ENCODE data around the gene SHROOM4.

SHROOM4 gene

GRCh38 chrX:50838820-50839600 is 25.0 kb upstream of the SHROOM4 start:
- H3K27ac ChIP-seq (ENCODE audit: insufficient read depth, low read length, poor library complexity, severe bottlenecking): no peak overlapping the region
- no peak for DNase-seq
- no peaks in the 10 kb centered on the region for H3K36me3 ChIP-seq (ENCODE audit: control insufficient read depth, insufficient read depth, low read length)

GRCh38 chrX:50827996-50828395 is 14.0 kb upstream of the SHROOM4 start:
- H3K27ac ChIP-seq (ENCODE audit: insufficient read depth, low read length, poor library complexity, severe bottlenecking): no peak overlapping the region
- no peaks in the 10 kb centered on the region for H3K36me3 ChIP-seq (ENCODE audit: control insufficient read depth, insufficient read depth, low read length)
- no peaks in the 10 kb centered on the region for H3K9me3 ChIP-seq (ENCODE audit: control insufficient read depth, low read length)
- no peaks in the 10 kb centered on the region for H3K27me3 ChIP-seq (replicated peaks; ENCODE audit: control insufficient read depth, insufficient read depth, low read length, poor library complexity, severe bottlenecking)
- H3K4me3 ChIP-seq (ENCODE audit: insufficient read depth, low read depth, low read length, poor library complexity, severe bottlenecking): no peak overlapping the region
- DNase-seq: no peak
- no peaks in the 10 kb centered on the region for H3K4me1 ChIP-seq (ENCODE audit: control insufficient read depth, insufficient read depth, low read length, poor library complexity, severe bottlenecking)

More at GRCh38 chrX:50838820-50839600, 25.0 kb upstream of the SHROOM4 start:
- no peaks in the 10 kb centered on the region for H3K9me3 ChIP-seq (ENCODE audit: control insufficient read depth, low read length)
- H3K27me3 ChIP-seq (replicated peaks; ENCODE audit: control insufficient read depth, insufficient read depth, low read length, poor library complexity, severe bottlenecking): no peaks in the 10 kb centered on the region
- H3K4me3 ChIP-seq (ENCODE audit: insufficient read depth, low read depth, low read length, poor library complexity, severe bottlenecking): no peak overlapping the region
- H3K4me1 ChIP-seq (ENCODE audit: control insufficient read depth, insufficient read depth, low read length, poor library complexity, severe bottlenecking): no peaks in the 10 kb centered on the region

GRCh38 chrX:50825825-50826224 is 11.8 kb upstream of the SHROOM4 start:
- H3K4me1 ChIP-seq (ENCODE audit: control insufficient read depth, insufficient read depth, low read length, poor library complexity, severe bottlenecking): no peaks in the 10 kb centered on the region
- no peak overlapping the region for H3K27ac ChIP-seq (ENCODE audit: insufficient read depth, low read length, poor library complexity, severe bottlenecking)
- no peak overlapping the region for H3K4me3 ChIP-seq (ENCODE audit: insufficient read depth, low read depth, low read length, poor library complexity, severe bottlenecking)
- no peaks in the 10 kb centered on the region for H3K27me3 ChIP-seq (replicated peaks; ENCODE audit: control insufficient read depth, insufficient read depth, low read length, poor library complexity, severe bottlenecking)
- H3K36me3 ChIP-seq (ENCODE audit: control insufficient read depth, insufficient read depth, low read length): no peaks in the 10 kb centered on the region
- H3K9me3 ChIP-seq (ENCODE audit: control insufficient read depth, low read length): no peaks in the 10 kb centered on the region
- DNase-seq: no peak

- Histone ChIP-seq H3K4me3 (ENCODE audit: insufficient read depth, low read depth, low read length, poor library complexity, severe bottlenecking) (no peak overlapping the region), H3K9me3 (ENCODE audit: control insufficient read depth, low read length) (no peaks in the 10 kb centered on the region), H3K27me3 (replicated peaks; ENCODE audit: control insufficient read depth, insufficient read depth, low read length, poor library complexity, severe bottlenecking) (peaks cover under 1% of the 10 kb centered on the region), H3K36me3 (ENCODE audit: control insufficient read depth, insufficient read depth, low read length) (no peaks in the 10 kb centered on the region), H3K27ac (ENCODE audit: insufficient read depth, low read length, poor library complexity, severe bottlenecking) (no peak overlapping the region), H3K4me1 (ENCODE audit: control insufficient read depth, insufficient read depth, low read length, poor library complexity, severe bottlenecking) (peaks cover 2% of the 10 kb centered on the region)
- no peak for DNase-seq
These were observed 5.0 kb upstream of the SHROOM4 start for GRCh38 chrX:50818986-50819385.

GRCh38 chrX:50815120-50815519 is 1.1 kb upstream of the SHROOM4 start:
- DNase-seq: no peak
- Histone ChIP-seq H3K9me3 (ENCODE audit: control insufficient read depth, low read length) (no peaks in the 10 kb centered on the region), H3K27ac (ENCODE audit: insufficient read depth, low read length, poor library complexity, severe bottlenecking) (no peak overlapping the region)

GRCh38 chrX:50814701-50815100 is 707 bp upstream of the SHROOM4 start:
- no peaks in the 10 kb centered on the region for H3K36me3 ChIP-seq (ENCODE audit: control insufficient read depth, insufficient read depth, low read length)
- H3K4me1 ChIP-seq (ENCODE audit: control insufficient read depth, insufficient read depth, low read length, poor library complexity, severe bottlenecking): peaks cover 2% of the 10 kb centered on the region
- H3K4me3 ChIP-seq (ENCODE audit: insufficient read depth, low read depth, low read length, poor library complexity, severe bottlenecking): no peak overlapping the region
- no peak for DNase-seq
- no peak overlapping the region for H3K27ac ChIP-seq (ENCODE audit: insufficient read depth, low read length, poor library complexity, severe bottlenecking)
- no peaks in the 10 kb centered on the region for H3K9me3 ChIP-seq (ENCODE audit: control insufficient read depth, low read length)
- H3K27me3 ChIP-seq (replicated peaks; ENCODE audit: control insufficient read depth, insufficient read depth, low read length, poor library complexity, severe bottlenecking): peaks cover 15% of the 10 kb centered on the region

More at GRCh38 chrX:50815120-50815519, 1.1 kb upstream of the SHROOM4 start:
- H3K4me1 ChIP-seq (ENCODE audit: control insufficient read depth, insufficient read depth, low read length, poor library complexity, severe bottlenecking): peaks cover 2% of the 10 kb centered on the region
- H3K27me3 ChIP-seq (replicated peaks; ENCODE audit: control insufficient read depth, insufficient read depth, low read length, poor library complexity, severe bottlenecking): peaks cover 15% of the 10 kb centered on the region
- H3K4me3 ChIP-seq (ENCODE audit: insufficient read depth, low read depth, low read length, poor library complexity, severe bottlenecking): no peak overlapping the region
- H3K36me3 ChIP-seq (ENCODE audit: control insufficient read depth, insufficient read depth, low read length): no peaks in the 10 kb centered on the region

GRCh38 chrX:50812995-50813842 is 775 bp downstream of the SHROOM4 start:
- Histone ChIP-seq H3K36me3 (ENCODE audit: control insufficient read depth, insufficient read depth, low read length) (no peaks in the 10 kb centered on the region), H3K27me3 (replicated peaks; ENCODE audit: control insufficient read depth, insufficient read depth, low read length, poor library complexity, severe bottlenecking) (peaks cover 15% of the 10 kb centered on the region), H3K9me3 (ENCODE audit: control insufficient read depth, low read length) (no peaks in the 10 kb centered on the region), H3K4me3 (ENCODE audit: insufficient read depth, low read depth, low read length, poor library complexity, severe bottlenecking) (no peak overlapping the region), H3K4me1 (ENCODE audit: control insufficient read depth, insufficient read depth, low read length, poor library complexity, severe bottlenecking) (peaks cover 2% of the 10 kb centered on the region), H3K27ac (ENCODE audit: insufficient read depth, low read length, poor library complexity, severe bottlenecking) (no peak overlapping the region)
- no peak for DNase-seq

- no peak overlapping the region for H3K4me3 ChIP-seq (ENCODE audit: insufficient read depth, low read depth, low read length, poor library complexity, severe bottlenecking)
- DNase-seq: no peak
- H3K9me3 ChIP-seq (ENCODE audit: control insufficient read depth, low read length): no peaks in the 10 kb centered on the region
- H3K4me1 ChIP-seq (ENCODE audit: control insufficient read depth, insufficient read depth, low read length, poor library complexity, severe bottlenecking): no peaks in the 10 kb centered on the region
- no peaks in the 10 kb centered on the region for H3K36me3 ChIP-seq (ENCODE audit: control insufficient read depth, insufficient read depth, low read length)
- no peaks in the 10 kb centered on the region for H3K27me3 ChIP-seq (replicated peaks; ENCODE audit: control insufficient read depth, insufficient read depth, low read length, poor library complexity, severe bottlenecking)
- no peak overlapping the region for H3K27ac ChIP-seq (ENCODE audit: insufficient read depth, low read length, poor library complexity, severe bottlenecking)
These were observed 8.7 kb downstream of the SHROOM4 start for GRCh38 chrX:50805276-50805675.

- DNase-seq: no peak
These were observed 12.9 kb downstream of the SHROOM4 start for GRCh38 chrX:50801135-50801534.

GRCh38 chrX:50799531-50799961 is 14.4 kb downstream of the SHROOM4 start:
- Histone ChIP-seq H3K27me3 (replicated peaks; ENCODE audit: control insufficient read depth, insufficient read depth, low read length, poor library complexity, severe bottlenecking) (no peaks in the 10 kb centered on the region), H3K4me1 (ENCODE audit: control insufficient read depth, insufficient read depth, low read length, poor library complexity, severe bottlenecking) (no peaks in the 10 kb centered on the region), H3K4me3 (ENCODE audit: insufficient read depth, low read depth, low read length, poor library complexity, severe bottlenecking) (no peak overlapping the region), H3K36me3 (ENCODE audit: control insufficient read depth, insufficient read depth, low read length) (no peaks in the 10 kb centered on the region), H3K9me3 (ENCODE audit: control insufficient read depth, low read length) (no peaks in the 10 kb centered on the region), H3K27ac (ENCODE audit: insufficient read depth, low read length, poor library complexity, severe bottlenecking) (no peak overlapping the region)
- no peak for DNase-seq

More at GRCh38 chrX:50801135-50801534, 12.9 kb downstream of the SHROOM4 start:
- no peak overlapping the region for H3K27ac ChIP-seq (ENCODE audit: insufficient read depth, low read length, poor library complexity, severe bottlenecking)
- no peaks in the 10 kb centered on the region for H3K4me1 ChIP-seq (ENCODE audit: control insufficient read depth, insufficient read depth, low read length, poor library complexity, severe bottlenecking)
- H3K27me3 ChIP-seq (replicated peaks; ENCODE audit: control insufficient read depth, insufficient read depth, low read length, poor library complexity, severe bottlenecking): no peaks in the 10 kb centered on the region
- no peak overlapping the region for H3K4me3 ChIP-seq (ENCODE audit: insufficient read depth, low read depth, low read length, poor library complexity, severe bottlenecking)
- H3K36me3 ChIP-seq (ENCODE audit: control insufficient read depth, insufficient read depth, low read length): no peaks in the 10 kb centered on the region
- H3K9me3 ChIP-seq (ENCODE audit: control insufficient read depth, low read length): no peaks in the 10 kb centered on the region
